H9 (cell line): ENCODE data around the gene SQOR. TPM values are rescaled to one million over a fixed set of nuclear protein-coding genes. Genes with fewer than 3 reads are reported as not detected.

Experiments used
- DNase-seq: peaks from one replicate; pipeline ENCODE4 v3.0.0-alpha.2; 2017
- H2AFZ ChIP-seq: one replicate; pipeline ENCODE4 v1.6.1; 2013; ENCODE audit warnings: mild to moderate bottlenecking, low read length, control low read depth, moderate library complexity
- H2AK5ac ChIP-seq: 2 replicates; pipeline ENCODE4 v1.6.1; 2013; ENCODE audit warnings: low read length, control low read depth, mixed read lengths; ENCODE audit not compliant: insufficient read length
- H2BK120ac ChIP-seq: one replicate; pipeline ENCODE4 v1.6.1; 2013; ENCODE audit warnings: low read depth, mild to moderate bottlenecking, low read length, control low read depth, inconsistent platforms; ENCODE audit not compliant: poor library complexity, severe bottlenecking
- H2BK12ac ChIP-seq: 2 replicates; pipeline ENCODE4 v1.6.1; 2013; ENCODE audit warnings: low read length, control low read depth, mixed read lengths, low read depth; ENCODE audit not compliant: insufficient read length
- H2BK15ac ChIP-seq: 2 replicates; pipeline ENCODE4 v1.6.1; 2013; ENCODE audit warnings: low read depth, low read length, control low read depth
- H2BK20ac ChIP-seq: one replicate; pipeline ENCODE4 v1.6.1; 2013; ENCODE audit warnings: low read depth, mild to moderate bottlenecking, low read length, control low read depth, inconsistent platforms; ENCODE audit not compliant: poor library complexity, severe bottlenecking
- H2BK5ac ChIP-seq: 2 replicates; pipeline ENCODE4 v1.6.1; 2013; ENCODE audit warnings: low read length, control low read depth, mixed read lengths; ENCODE audit not compliant: insufficient read length
- H3K14ac ChIP-seq: 2 replicates; pipeline ENCODE4 v1.6.1; 2013; ENCODE audit warnings: low read length, control low read depth; ENCODE audit not compliant: insufficient read depth
- H3K18ac ChIP-seq: 2 replicates; pipeline ENCODE4 v1.6.1; 2013; ENCODE audit warnings: low read depth, mild to moderate bottlenecking, mixed read lengths, low read length, control low read depth; ENCODE audit not compliant: insufficient read length
- H3K23ac ChIP-seq: 2 replicates; pipeline ENCODE4 v1.6.1; 2013; ENCODE audit warnings: low read length, control low read depth, mixed read lengths, low read depth; ENCODE audit not compliant: insufficient read length
- H3K23me2 ChIP-seq: 2 replicates; pipeline ENCODE4 v1.6.1; 2013; ENCODE audit warnings: low read depth, mild to moderate bottlenecking, mixed read lengths, low read length, control low read depth; ENCODE audit not compliant: insufficient read length, poor library complexity, severe bottlenecking
- H3K27ac ChIP-seq: 2 replicates; pipeline ENCODE4 v1.5.1; 2013; ENCODE audit warnings: low read length, control low read depth, mixed read lengths, low read depth; ENCODE audit not compliant: insufficient read length
- H3K27me3 ChIP-seq: 2 replicates; pipeline ENCODE4 v1.6.1; 2013; ENCODE audit warnings: low read length, control low read depth, inconsistent platforms; ENCODE audit not compliant: insufficient read depth
- H3K4ac ChIP-seq: 2 replicates; pipeline ENCODE4 v1.6.1; 2013; ENCODE audit warnings: low read depth, mild to moderate bottlenecking, control low read depth, inconsistent platforms, low read length, moderate library complexity
- H3K4me1 ChIP-seq: 2 replicates; pipeline ENCODE4 v1.6.1; 2013; ENCODE audit warnings: low read length, control low read depth, inconsistent platforms; ENCODE audit not compliant: insufficient read depth
- H3K4me2 ChIP-seq: 2 replicates; pipeline ENCODE4 v1.6.1; 2013; ENCODE audit warnings: low read length, control low read depth, mixed read lengths; ENCODE audit not compliant: insufficient read length, insufficient read depth
- H3K56ac ChIP-seq: 2 replicates; pipeline ENCODE4 v1.6.1; 2013; ENCODE audit warnings: low read depth, mild to moderate bottlenecking, mixed read lengths, low read length, control low read depth; ENCODE audit not compliant: insufficient read length
- H3K79me1 ChIP-seq: 2 replicates; pipeline ENCODE4 v1.6.1; 2013; ENCODE audit warnings: low read depth, mild to moderate bottlenecking, moderate library complexity, low read length, control low read depth, inconsistent platforms; ENCODE audit not compliant: insufficient read depth, poor library complexity, severe bottlenecking
- H3K79me2 ChIP-seq: 2 replicates; pipeline ENCODE4 v1.6.1; 2013; ENCODE audit warnings: low read length, control low read depth, inconsistent platforms; ENCODE audit not compliant: insufficient read depth
- H3K9ac ChIP-seq: 2 replicates; pipeline ENCODE4 v1.6.1; 2013; ENCODE audit warnings: low read length, control low read depth, mixed read lengths; ENCODE audit not compliant: insufficient read length; ENCODE audit errors: extremely low read depth
- H3K9me3 ChIP-seq: one replicate; pipeline ENCODE4 v1.6.1; 2013; ENCODE audit warnings: low read depth, low read length, inconsistent platforms; ENCODE audit not compliant: control insufficient read depth
- H3T11ph ChIP-seq: one replicate; pipeline ENCODE4 v1.6.1; 2013; ENCODE audit warnings: mild to moderate bottlenecking, low read length, control low read depth, inconsistent platforms
- H4K20me1 ChIP-seq: one replicate; pipeline ENCODE4 v1.6.1; 2013; ENCODE audit not compliant: control insufficient read depth, insufficient read length, insufficient read depth
- H4K5ac ChIP-seq: 2 replicates; pipeline ENCODE4 v1.6.1; 2013; ENCODE audit warnings: low read depth, mild to moderate bottlenecking, mixed read lengths, low read length, control low read depth; ENCODE audit not compliant: insufficient read length
- H4K8ac ChIP-seq: replicated peaks from 2 replicates; pipeline ENCODE4 v1.6.1; 2013; ENCODE audit warnings: low read length, control low read depth, mixed read lengths, low read depth; ENCODE audit not compliant: insufficient read length
- H4K91ac ChIP-seq: 2 replicates; pipeline ENCODE4 v1.6.1; 2013; ENCODE audit warnings: low read depth, mild to moderate bottlenecking, moderate library complexity, mixed read lengths, low read length, control low read depth; ENCODE audit not compliant: insufficient read length
- H3K27ac Mint-ChIP-seq, 3 experiments: 2 replicates in 2 of 3; 3 replicates in 1 of 3; pipeline ENCODE4 v1.8.0; 2020 to 2021; ENCODE audit warnings: mixed read lengths in 3 of 3, mild to moderate bottlenecking in 1 of 3, moderate library complexity in 1 of 3
- H3K27me3 Mint-ChIP-seq: 2 replicates; pipeline ENCODE4 v1.8.0; 2021; ENCODE audit warnings: low read depth, mild to moderate bottlenecking, moderate library complexity, mixed read lengths
- H3K36me3 Mint-ChIP-seq, 3 experiments: 2 replicates in 2 of 3; 3 replicates in 1 of 3; pipeline ENCODE4 v1.8.0; 2020 to 2021; ENCODE audit warnings: low read depth in 3 of 3, mixed read lengths in 3 of 3; ENCODE audit not compliant: insufficient read depth in 1 of 3
- H3K4me1 Mint-ChIP-seq, 2 experiments: 2 replicates each; pipeline ENCODE4 v1.8.0; 2020; ENCODE audit warnings: mixed read lengths in 2 of 2
- H3K4me3 Mint-ChIP-seq, 2 experiments: 2 replicates in 1 of 2; 3 replicates in 1 of 2; pipeline ENCODE4 v1.8.0; 2020 to 2021; ENCODE audit warnings: mild to moderate bottlenecking in 2 of 2, mixed read lengths in 2 of 2, moderate library complexity in 1 of 2
- H3K9me3 Mint-ChIP-seq, 2 experiments: 2 replicates in 1 of 2; 3 replicates in 1 of 2; pipeline ENCODE4 v1.8.0; 2020; ENCODE audit warnings: mild to moderate bottlenecking in 2 of 2, mixed read lengths in 2 of 2, moderate library complexity in 1 of 2
- CTCF ChIP-seq: fragments of 200-600 bp; sonication (generic); conservative IDR thresholded peaks from 3 replicates; pipeline ENCODE4 v1.8.0; 2021; ENCODE audit warnings: antibody characterized with exemption, mild to moderate bottlenecking
- WGBS: extraction: QIAGEN DNeasy Blood & Tissue Kit; methylation state at CpG from one replicate; pipeline ENCODE4 v1.1.7; 2013; ENCODE audit warnings: missing lambda C conversion rate, low lambda C conversion rate, mixed read lengths; ENCODE audit not compliant: insufficient read length; ENCODE audit errors: extremely low coverage; 5-methylcytosine and 5-hydroxymethylcytosine counted together
- total RNA-seq: library from RNA; stranded (reverse); gene quantifications from 2 replicates; pipeline ENCODE4 v1.2.1, GENCODE V29; 2021

Gene SQOR
- total RNA-seq, 1 experiment from 2014 or later, result 0.17 TPM

- H3K27ac Mint-ChIP-seq, result no peak overlapping the region; a peak in 1 of 7 replicates
- no peak overlapping the region for H4K8ac ChIP-seq
- no peaks in the 10 kb centered on the region for H3K9me3 ChIP-seq
- H2AK5ac ChIP-seq, result no peak overlapping the region
- H3K36me3 Mint-ChIP-seq, result no peaks in the 10 kb centered on the region
- no peak overlapping the region for H2AFZ ChIP-seq
- H3K79me2 ChIP-seq, result no peaks in the 10 kb centered on the region
- no peak overlapping the region for H3K56ac ChIP-seq
- H3K4me1 Mint-ChIP-seq, result peaks cover 8 to 10% of the 10 kb centered on the region in 2 experiments
- no peak overlapping the region for H4K5ac ChIP-seq
- no peak overlapping the region for H3K4me3 Mint-ChIP-seq
- no CpG with 5 or more reads among the region's 24 CpGs for WGBS
- H3K27me3 ChIP-seq, result no peaks in the 10 kb centered on the region
- H3K23ac ChIP-seq, result no peak overlapping the region
- H4K91ac ChIP-seq, result no peak overlapping the region
- H4K20me1 ChIP-seq, result no peaks in the 10 kb centered on the region
- peak; percentile 90 for TF ChIP-seq CTCF
- no peak overlapping the region for H2BK20ac ChIP-seq
- no peaks in the 10 kb centered on the region; the same call in 1 of the 2 replicates for H3K4me1 ChIP-seq
- H2BK5ac ChIP-seq, result no peak overlapping the region
- no peak overlapping the region for H3K18ac ChIP-seq
- H3K27me3 Mint-ChIP-seq, result peaks cover 6% of the 10 kb centered on the region; the same call in 1 of the 2 replicates
- no peak overlapping the region for H3K27ac ChIP-seq
- H2BK120ac ChIP-seq, result no peak overlapping the region
- H3K4me2 ChIP-seq, result peak overlapping the region; percentile 5
- no peaks in the 10 kb centered on the region for H3K9me3 Mint-ChIP-seq
- peak; percentile 73 for DNase-seq
- H3K79me1 ChIP-seq, result no peaks in the 10 kb centered on the region
- H3K14ac ChIP-seq, result no peak overlapping the region
- no peak overlapping the region for H2BK15ac ChIP-seq
- no peak overlapping the region for H3T11ph ChIP-seq
- H3K4ac ChIP-seq, result no peak overlapping the region
- no peaks in the 10 kb centered on the region for H3K23me2 ChIP-seq
- no peak overlapping the region for H2BK12ac ChIP-seq
- H3K9ac ChIP-seq, result no peak overlapping the region
Observed at GRCh38 chr15:45714590-45715488, 80.0 kb downstream of the SQOR start.
